ENCODE results near the gene STX10. TPM values are rescaled to one million over a fixed set of nuclear protein-coding genes. Genes with fewer than 3 reads are reported as not detected.

Gene STX10
- polyA plus RNA-seq, 12 donors, result 26.2 to 59.3 (median 31.5) TPM; not detected in 1

- DNase-seq, result no peak
These were observed 28.5 kb downstream of the STX10 start for GRCh38 chr19:13121551-13122274.

GRCh38 chr19:13120817-13121216 lies 29.4 kb downstream of the STX10 start:
- no peak for DNase-seq

DNA sequence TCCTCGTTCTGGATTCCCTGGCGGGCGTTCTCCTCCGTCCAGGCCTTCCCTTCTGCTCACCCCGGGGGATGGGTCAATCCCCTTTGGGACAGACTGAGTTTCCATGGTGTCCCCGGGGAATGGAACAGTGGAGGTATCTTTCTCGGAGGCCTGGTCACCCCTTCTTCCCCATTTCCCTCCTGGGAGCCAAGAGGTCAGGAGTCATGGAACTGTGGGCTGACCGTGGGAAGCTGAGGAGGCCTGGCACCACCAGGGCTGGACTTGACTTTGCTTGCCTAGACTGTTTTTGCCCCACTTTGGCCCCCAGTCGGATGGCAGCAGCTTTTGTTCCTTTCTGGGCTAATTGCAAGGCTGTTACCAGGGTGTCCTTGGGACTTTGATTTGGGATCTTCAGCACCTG lies 30.1 kb downstream of the STX10 start:
- DNase-seq, result no peak

GRCh38 chr19:13119627-13120026 lies 30.5 kb downstream of the STX10 start:
- no peak for DNase-seq

DNA sequence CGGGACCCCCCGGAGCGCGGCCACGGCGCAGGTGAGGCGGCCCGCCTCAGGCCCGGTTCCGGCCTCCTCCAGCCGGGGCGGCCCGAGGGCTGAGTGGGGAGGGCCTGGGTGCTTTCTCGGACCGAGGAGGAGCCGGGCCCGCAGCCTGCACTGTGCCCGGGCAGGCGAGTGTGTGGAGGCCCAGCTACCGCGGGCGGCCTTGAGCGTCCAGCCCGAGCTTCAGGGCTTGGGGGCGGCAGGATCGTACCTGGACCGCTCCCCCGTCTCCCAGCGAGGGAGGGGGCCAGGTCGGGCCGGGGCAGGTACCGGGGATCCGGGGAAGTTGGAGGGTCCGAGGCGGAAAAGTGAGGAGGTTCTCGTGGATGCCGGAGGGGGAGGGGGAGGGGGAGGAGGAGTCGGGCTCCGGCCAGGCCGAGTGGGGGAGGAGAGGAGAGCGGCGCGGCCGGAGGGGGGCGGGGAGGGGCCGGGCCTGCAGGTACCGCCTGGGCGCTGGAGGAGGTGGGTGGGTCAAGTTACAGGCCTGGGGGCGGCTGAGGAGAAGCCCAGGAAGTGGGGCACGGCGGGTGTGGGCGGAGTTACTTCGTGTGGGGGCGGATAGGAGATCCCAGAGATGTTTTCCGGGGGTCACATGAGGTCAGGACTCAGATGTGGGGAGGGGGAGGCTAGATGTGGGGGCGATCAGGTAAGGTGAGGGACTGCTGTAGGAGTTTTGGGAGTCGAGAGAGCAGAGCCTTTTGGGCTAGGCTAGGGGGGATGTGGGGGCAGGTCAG lies 31.6 kb downstream of the STX10 start:
- DNase-seq, result no peak

- DNase-seq, result peak; percentile 86
These were observed 32.3 kb downstream of the STX10 start, which contains the start of gene NACC1 for GRCh38 chr19:13117772-13118423. TSS of gene NACC1 (plus strand) at chr19:13118264. CDS start at chr19:13135208, 16,944 bp downstream.

GRCh38 chr19:13117176-13117771 lies 32.9 kb downstream of the STX10 start:
- DNase-seq, result no peak

DNA sequence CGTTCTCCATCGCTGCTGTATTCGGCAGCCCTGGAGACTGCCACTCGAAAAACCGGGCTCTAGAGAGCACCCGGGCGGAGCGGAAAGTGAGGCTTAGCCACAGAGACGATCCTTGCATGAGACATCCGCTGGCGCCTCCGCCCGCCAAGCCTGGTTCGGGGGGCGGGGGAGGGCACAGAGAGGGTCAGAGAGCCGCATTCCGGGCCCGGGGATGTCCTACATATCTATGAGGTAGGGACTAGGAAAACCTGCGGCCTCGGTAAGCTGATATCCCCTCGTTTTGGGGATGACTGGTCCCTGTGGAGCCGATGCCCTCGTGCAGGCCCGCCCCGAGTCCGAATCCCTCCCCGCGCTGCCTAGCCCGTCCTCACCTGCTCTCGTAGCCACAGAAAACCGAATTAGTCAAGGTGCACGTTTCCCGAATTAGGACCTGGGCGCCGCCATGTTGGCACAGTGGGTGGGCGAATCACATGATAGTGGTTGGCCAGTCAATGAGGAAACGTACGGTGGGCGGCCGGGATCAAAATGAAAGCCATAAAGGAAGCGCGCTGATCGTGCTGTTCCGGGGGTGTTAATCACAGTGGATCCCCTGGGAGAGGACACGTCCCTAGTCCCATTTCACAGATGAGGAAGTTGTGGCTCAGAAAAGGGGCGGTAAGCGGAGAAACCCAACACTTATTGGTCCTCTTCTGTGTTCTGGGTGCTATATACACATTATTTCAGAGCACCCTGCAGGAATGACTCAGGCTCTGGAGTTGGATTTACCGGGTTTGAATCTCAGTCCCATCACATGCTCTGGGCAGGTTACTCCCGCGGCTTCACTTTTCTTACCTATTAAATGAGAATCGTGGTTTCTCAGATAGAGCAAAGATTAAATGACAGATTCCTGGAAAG lies 33.6 kb downstream of the STX10 start, which contains the start of gene TRMT1:
TSS of gene TRMT1 (minus strand) at position 459 of the 894 bp plus-strand sequence. CDS start at position 118, 341 bp downstream.
- peak; percentile 93 for DNase-seq

GRCh38 chr19:13115936-13116281 lies 34.3 kb downstream of the STX10 start:
- no peak for DNase-seq

GRCh38 chr19:13112555-13112954 lies 37.6 kb downstream of the STX10 start:
- DNase-seq, result no peak

- DNase-seq, result no peak
These were observed 40.0 kb downstream of the STX10 start for GRCh38 chr19:13110099-13110610.

DNA sequence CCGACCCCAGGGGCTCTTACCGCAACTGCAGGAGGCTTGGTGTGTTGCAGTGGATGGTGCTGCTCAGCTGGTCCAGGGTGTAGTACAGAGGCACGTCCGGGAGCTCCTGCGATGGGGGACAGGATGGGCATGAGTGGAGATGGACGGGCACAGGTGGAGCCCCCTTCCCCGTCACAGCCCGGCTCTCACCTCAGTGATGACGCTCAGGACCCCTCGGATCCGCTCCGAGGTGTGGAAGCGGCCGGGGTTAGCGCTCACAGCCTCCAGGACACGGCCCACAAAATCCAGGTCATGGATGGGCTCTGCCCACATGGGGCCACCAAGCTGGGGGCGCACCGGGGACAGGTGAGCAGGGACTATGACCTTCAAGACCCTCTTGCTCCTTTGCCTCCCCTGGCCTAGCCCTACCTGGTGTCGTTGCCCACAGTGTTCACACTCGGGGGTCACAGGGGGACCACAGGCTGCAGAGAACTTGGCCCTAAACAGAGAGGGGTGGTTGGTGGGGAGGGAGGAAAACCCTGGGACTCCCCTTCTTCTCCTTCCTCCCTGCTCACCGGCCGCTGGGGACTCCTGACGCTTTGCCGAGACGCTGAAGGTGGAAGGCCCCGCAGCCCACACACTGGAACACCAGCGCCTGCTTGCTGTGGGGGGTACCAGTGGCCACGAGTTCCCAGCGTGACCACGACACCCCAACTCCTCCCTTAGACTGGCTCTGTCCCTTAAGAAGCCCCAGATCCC lies 40.6 kb downstream of the STX10 start:
- no peak for DNase-seq

- no peak for DNase-seq
These were observed 45.1 kb downstream of the STX10 start for GRCh38 chr19:13104848-13105711.

DNA sequence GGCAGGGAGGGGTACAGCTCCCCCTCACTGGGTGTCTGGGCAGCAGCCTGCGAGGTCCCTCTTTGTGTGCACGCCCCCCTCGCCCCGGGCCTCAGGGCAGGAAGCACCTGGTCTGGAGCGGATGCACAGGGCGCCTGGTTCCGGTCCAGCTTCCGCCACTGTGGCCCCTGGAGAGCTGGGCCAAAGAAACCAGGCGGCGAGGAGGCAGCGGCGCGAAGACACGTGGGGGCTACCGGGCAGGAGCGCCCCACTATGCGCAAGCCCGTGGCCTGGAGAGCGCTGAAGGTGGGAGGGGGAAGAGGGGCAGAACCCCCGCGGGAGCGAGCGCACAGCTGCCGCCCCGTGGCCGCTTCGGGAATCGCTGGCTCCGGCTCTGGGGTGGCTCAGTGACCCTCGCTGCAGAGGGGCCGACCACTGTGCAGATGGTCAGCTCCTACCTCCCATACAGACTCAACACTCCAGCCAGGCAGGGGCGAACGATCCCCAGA lies 45.8 kb downstream of the STX10 start:
- no peak for DNase-seq

DNA sequence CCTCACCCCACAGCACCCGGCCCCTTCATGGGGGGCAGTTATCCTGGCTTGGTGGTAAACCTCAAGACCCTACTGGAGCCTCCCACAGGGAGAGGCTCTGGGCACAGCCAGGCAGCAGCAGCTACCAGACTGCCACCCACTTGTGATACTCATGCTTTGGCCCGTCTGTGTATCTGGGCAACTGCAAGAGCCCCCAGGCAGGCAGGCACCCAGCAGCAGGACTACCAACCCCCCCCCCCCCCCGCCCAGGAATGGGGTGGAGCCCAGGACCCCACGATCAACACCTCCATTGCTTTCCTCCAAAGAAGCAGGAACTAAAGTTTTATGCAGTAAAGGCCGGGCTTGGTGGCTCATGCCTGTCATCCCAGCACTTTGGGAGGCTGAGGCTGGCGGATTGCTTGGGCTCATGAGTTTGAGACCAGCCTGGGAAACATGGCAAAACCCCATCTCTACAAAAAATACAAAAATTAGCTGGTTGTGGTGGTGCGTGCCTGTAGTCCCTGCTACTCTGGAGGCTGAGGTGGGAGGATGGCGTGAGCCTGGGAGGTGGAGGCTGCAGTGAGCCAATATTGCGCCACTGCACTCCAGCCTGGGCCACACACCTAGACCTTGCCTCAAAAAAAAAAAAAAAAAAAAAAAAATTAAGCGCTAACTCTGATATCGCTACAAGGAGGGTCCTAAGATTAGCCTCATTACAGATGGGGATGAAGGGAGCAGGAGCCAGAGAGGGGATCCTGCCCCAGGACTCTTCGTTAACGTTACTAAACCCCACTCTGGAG lies 46.4 kb downstream of the STX10 start:
- DNase-seq, result no peak

- no peak for DNase-seq
These were observed 47.3 kb downstream of the STX10 start, which contains the start of gene LYL1 for GRCh38 chr19:13102666-13103580. TSS of gene LYL1 (minus strand) at chr19:13102858. CDS start at chr19:13101171, 1,687 bp downstream.

DNA sequence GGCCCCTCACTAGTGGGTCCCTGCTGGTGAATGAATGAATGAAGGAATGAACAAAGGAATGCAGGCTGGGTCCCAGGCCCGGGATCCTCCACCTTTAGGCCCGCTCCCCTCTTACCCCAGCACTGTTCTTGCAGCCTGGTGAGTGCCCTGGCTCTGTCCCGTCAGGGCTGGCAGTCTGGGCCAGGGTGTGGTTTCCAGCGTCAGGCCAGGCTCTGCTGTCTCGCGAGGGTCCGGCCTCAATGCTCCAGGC lies 47.8 kb downstream of the STX10 start:
- no peak for DNase-seq

All from muscle of arm (tissue), 12 donors.